Measurements from ENCODE around the gene NCK1.

DNA sequence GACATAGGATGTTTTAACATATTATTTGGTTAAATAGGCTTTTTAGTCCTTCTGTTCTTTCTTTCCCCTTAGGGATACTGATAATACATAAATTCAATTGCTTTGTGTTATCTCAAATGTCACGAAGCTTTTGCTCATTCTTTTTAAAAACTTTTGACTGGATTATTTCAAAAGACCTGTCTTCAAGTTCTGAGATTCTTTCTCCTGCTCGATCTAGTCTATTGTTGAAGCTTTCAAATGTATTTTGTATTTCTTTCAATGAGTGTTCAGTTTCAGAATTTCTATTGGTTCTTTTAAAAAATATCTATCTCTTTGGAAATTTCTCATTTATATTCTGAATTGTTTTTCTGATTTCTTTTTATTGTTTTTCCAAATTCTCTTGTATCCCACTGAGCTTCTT lies 112.7 kb downstream of the NCK1 start:
- TF ChIP-seq FOXJ3 (CRISPR knock-in tag; IDR thresholded peaks at IDR 0.05) (no peak), ASH1L (IDR thresholded peaks at IDR 0.05; ENCODE audit: borderline replicate concordance, low read depth, partially characterized antibody) (no peak), ZFX (CRISPR knock-in tag; IDR thresholded peaks at IDR 0.05) (no peak), COPS2 (conservative IDR thresholded peaks at IDR 0.05) (no peak), KLF16 (IDR thresholded peaks at IDR 0.05) (no peak), POLR2A (conservative IDR thresholded peaks at IDR 0.05) (no peak), CBFA2T3 (IDR thresholded peaks at IDR 0.05) (no peak), JUND (IDR thresholded peaks at IDR 0.05; ENCODE audit: borderline replicate concordance, low read depth, low read length) (no peak), JUND (tag; IDR thresholded peaks at IDR 0.05; ENCODE audit: borderline replicate concordance, low read depth, low read length) (no peak), ZNF239 (CRISPR knock-in tag; IDR thresholded peaks at IDR 0.05) (no peak)
- TF ChIP-seq, protein P1, sequence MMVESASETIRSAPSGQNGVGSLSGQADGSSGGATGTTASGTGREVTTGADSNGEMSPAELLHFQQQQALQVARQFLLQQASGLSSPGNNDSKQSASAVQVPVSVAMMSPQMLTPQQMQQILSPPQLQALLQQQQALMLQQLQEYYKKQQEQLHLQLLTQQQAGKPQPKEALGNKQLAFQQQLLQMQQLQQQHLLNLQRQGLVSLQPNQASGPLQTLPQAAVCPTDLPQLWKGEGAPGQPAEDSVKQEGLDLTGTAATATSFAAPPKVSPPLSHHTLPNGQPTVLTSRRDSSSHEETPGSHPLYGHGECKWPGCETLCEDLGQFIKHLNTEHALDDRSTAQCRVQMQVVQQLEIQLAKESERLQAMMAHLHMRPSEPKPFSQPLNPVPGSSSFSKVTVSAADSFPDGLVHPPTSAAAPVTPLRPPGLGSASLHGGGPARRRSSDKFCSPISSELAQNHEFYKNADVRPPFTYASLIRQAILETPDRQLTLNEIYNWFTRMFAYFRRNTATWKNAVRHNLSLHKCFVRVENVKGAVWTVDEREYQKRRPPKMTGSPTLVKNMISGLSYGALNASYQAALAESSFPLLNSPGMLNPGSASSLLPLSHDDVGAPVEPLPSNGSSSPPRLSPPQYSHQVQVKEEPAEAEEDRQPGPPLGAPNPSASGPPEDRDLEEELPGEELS (CRISPR knock-in tag; IDR thresholded peaks at IDR 0.05; ENCODE audit: borderline replicate concordance) = no peak
- TF ChIP-seq, protein P2, sequence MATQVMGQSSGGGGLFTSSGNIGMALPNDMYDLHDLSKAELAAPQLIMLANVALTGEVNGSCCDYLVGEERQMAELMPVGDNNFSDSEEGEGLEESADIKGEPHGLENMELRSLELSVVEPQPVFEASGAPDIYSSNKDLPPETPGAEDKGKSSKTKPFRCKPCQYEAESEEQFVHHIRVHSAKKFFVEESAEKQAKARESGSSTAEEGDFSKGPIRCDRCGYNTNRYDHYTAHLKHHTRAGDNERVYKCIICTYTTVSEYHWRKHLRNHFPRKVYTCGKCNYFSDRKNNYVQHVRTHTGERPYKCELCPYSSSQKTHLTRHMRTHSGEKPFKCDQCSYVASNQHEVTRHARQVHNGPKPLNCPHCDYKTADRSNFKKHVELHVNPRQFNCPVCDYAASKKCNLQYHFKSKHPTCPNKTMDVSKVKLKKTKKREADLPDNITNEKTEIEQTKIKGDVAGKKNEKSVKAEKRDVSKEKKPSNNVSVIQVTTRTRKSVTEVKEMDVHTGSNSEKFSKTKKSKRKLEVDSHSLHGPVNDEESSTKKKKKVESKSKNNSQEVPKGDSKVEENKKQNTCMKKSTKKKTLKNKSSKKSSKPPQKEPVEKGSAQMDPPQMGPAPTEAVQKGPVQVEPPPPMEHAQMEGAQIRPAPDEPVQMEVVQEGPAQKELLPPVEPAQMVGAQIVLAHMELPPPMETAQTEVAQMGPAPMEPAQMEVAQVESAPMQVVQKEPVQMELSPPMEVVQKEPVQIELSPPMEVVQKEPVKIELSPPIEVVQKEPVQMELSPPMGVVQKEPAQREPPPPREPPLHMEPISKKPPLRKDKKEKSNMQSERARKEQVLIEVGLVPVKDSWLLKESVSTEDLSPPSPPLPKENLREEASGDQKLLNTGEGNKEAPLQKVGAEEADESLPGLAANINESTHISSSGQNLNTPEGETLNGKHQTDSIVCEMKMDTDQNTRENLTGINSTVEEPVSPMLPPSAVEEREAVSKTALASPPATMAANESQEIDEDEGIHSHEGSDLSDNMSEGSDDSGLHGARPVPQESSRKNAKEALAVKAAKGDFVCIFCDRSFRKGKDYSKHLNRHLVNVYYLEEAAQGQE (IDR thresholded peaks at IDR 0.05; ENCODE audit: borderline replicate concordance) = no peak
- TF ChIP-seq, protein P2 (CRISPR knock-in tag; IDR thresholded peaks at IDR 0.05; ENCODE audit: low read depth) = no peak
